HEK293 (cell line): ENCODE results near the gene DPP9.

Experiments used
- EGR2 ChIP-seq: fragments of 450-650 bp; formaldehyde crosslinking; IDR thresholded peaks from 2 replicates; pipeline ENCODE4 v1.5.1; 2016; ENCODE audit warnings: low read depth, missing biosample characterization, missing genetic modification characterization
- FEZF1 ChIP-seq: fragments of 450-650 bp; formaldehyde crosslinking; IDR thresholded peaks from 2 replicates; pipeline ENCODE4 v1.5.1; 2016; ENCODE audit warnings: missing biosample characterization, missing genetic modification characterization
- GLIS2 ChIP-seq: fragments of 450-650 bp; formaldehyde crosslinking; IDR thresholded peaks from 2 replicates; pipeline ENCODE4 v1.5.1; 2016; ENCODE audit warnings: missing biosample characterization, missing genetic modification characterization
- KLF16 ChIP-seq: fragments of 450-650 bp; formaldehyde crosslinking; IDR thresholded peaks from 2 replicates; pipeline ENCODE4 v1.5.1; 2017; ENCODE audit warnings: missing biosample characterization, missing genetic modification characterization
- REPIN1 ChIP-seq: fragments of 450-650 bp; formaldehyde crosslinking; IDR thresholded peaks from 2 replicates; pipeline ENCODE4 v1.5.1; 2017; ENCODE audit warnings: missing biosample characterization, missing genetic modification characterization, low read depth
- YY2 ChIP-seq: fragments of 450-650 bp; formaldehyde crosslinking; IDR thresholded peaks from 2 replicates; pipeline ENCODE4 v1.5.1; 2016; ENCODE audit warnings: missing biosample characterization, missing genetic modification characterization
- ZBTB20 ChIP-seq: fragments of 450-650 bp; formaldehyde crosslinking; IDR thresholded peaks from 2 replicates; pipeline ENCODE4 v1.5.1; 2016; ENCODE audit warnings: missing biosample characterization, missing genetic modification characterization
- ZBTB21 ChIP-seq: fragments of 450-650 bp; formaldehyde crosslinking; IDR thresholded peaks from 2 replicates; pipeline ENCODE4 v1.5.1; 2017; ENCODE audit warnings: missing biosample characterization, missing genetic modification characterization
- ZBTB8A ChIP-seq: fragments of 450-650 bp; formaldehyde crosslinking; IDR thresholded peaks from 2 replicates; pipeline ENCODE4 v1.5.1; 2016; ENCODE audit warnings: missing biosample characterization, missing genetic modification characterization
- ZFP69B ChIP-seq: fragments of 450-650 bp; formaldehyde crosslinking; IDR thresholded peaks from 2 replicates; pipeline ENCODE4 v1.5.1; 2016; ENCODE audit warnings: missing biosample characterization, missing genetic modification characterization
- ZIC2 ChIP-seq: fragments of 450-650 bp; formaldehyde crosslinking; IDR thresholded peaks from 2 replicates; pipeline ENCODE4 v1.5.1; 2016; ENCODE audit warnings: missing biosample characterization, missing genetic modification characterization
- ZNF132 ChIP-seq: fragments of 450-650 bp; formaldehyde crosslinking; IDR thresholded peaks from 2 replicates; pipeline ENCODE4 v1.5.1; 2017; ENCODE audit warnings: missing biosample characterization, missing genetic modification characterization, borderline replicate concordance
- ZNF138 ChIP-seq: fragments of 450-650 bp; formaldehyde crosslinking; IDR thresholded peaks from 2 replicates; pipeline ENCODE4 v1.5.1; 2016; ENCODE audit warnings: missing biosample characterization, missing genetic modification characterization, borderline replicate concordance
- ZNF2 ChIP-seq: fragments of 450-650 bp; formaldehyde crosslinking; IDR thresholded peaks from 2 replicates; pipeline ENCODE4 v1.5.1; 2016; ENCODE audit warnings: missing biosample characterization, missing genetic modification characterization
- ZNF280C ChIP-seq: fragments of 450-650 bp; formaldehyde crosslinking; IDR thresholded peaks from 2 replicates; pipeline ENCODE4 v1.5.1; 2016; ENCODE audit warnings: missing biosample characterization, missing genetic modification characterization
- ZNF362 ChIP-seq: fragments of 450-650 bp; formaldehyde crosslinking; IDR thresholded peaks from 2 replicates; pipeline ENCODE4 v1.5.1; 2016; ENCODE audit warnings: missing biosample characterization, missing genetic modification characterization
- ZNF366 ChIP-seq: fragments of 450-650 bp; formaldehyde crosslinking; conservative IDR thresholded peaks from 2 replicates; pipeline ENCODE4 v1.5.1; 2016; ENCODE audit warnings: missing biosample characterization, missing genetic modification characterization
- ZNF394 ChIP-seq: fragments of 450-650 bp; formaldehyde crosslinking; IDR thresholded peaks from 2 replicates; pipeline ENCODE4 v1.5.1; 2016; ENCODE audit warnings: missing biosample characterization, missing genetic modification characterization, mild to moderate bottlenecking, moderate library complexity, borderline replicate concordance
- ZNF449 ChIP-seq: fragments of 450-650 bp; formaldehyde crosslinking; IDR thresholded peaks from 2 replicates; pipeline ENCODE4 v1.5.1; 2017; ENCODE audit warnings: missing biosample characterization, mild to moderate bottlenecking, missing genetic modification characterization, moderate library complexity
- ZNF48 ChIP-seq: fragments of 450-650 bp; formaldehyde crosslinking; IDR thresholded peaks from 2 replicates; pipeline ENCODE4 v1.5.1; 2016; ENCODE audit warnings: missing biosample characterization, missing genetic modification characterization
- ZNF521 ChIP-seq: fragments of 450-650 bp; formaldehyde crosslinking; IDR thresholded peaks from 2 replicates; pipeline ENCODE4 v1.5.1; 2017; ENCODE audit warnings: missing biosample characterization, mild to moderate bottlenecking, missing genetic modification characterization
- ZNF530 ChIP-seq: fragments of 450-650 bp; formaldehyde crosslinking; IDR thresholded peaks from 2 replicates; pipeline ENCODE4 v1.5.1; 2016; ENCODE audit warnings: low read depth, missing biosample characterization, missing genetic modification characterization
- ZNF600 ChIP-seq: fragments of 450-650 bp; formaldehyde crosslinking; IDR thresholded peaks from 2 replicates; pipeline ENCODE4 v1.5.1; 2016; ENCODE audit warnings: missing biosample characterization, missing genetic modification characterization
- ZNF610 ChIP-seq: fragments of 450-650 bp; formaldehyde crosslinking; IDR thresholded peaks from 2 replicates; pipeline ENCODE4 v1.5.1; 2016; ENCODE audit warnings: missing biosample characterization, missing genetic modification characterization, borderline replicate concordance
- ZNF621 ChIP-seq: fragments of 450-650 bp; formaldehyde crosslinking; IDR thresholded peaks from 2 replicates; pipeline ENCODE4 v1.5.1; 2017; ENCODE audit warnings: missing biosample characterization, missing genetic modification characterization
- ZNF692 ChIP-seq: fragments of 450-650 bp; formaldehyde crosslinking; IDR thresholded peaks from 2 replicates; pipeline ENCODE4 v1.5.1; 2016; ENCODE audit warnings: missing biosample characterization, missing genetic modification characterization
- ZNF747 ChIP-seq: fragments of 450-650 bp; formaldehyde crosslinking; IDR thresholded peaks from 2 replicates; pipeline ENCODE4 v1.5.1; 2016; ENCODE audit warnings: missing biosample characterization, missing genetic modification characterization
- ZNF76 ChIP-seq: fragments of 450-650 bp; formaldehyde crosslinking; IDR thresholded peaks from 2 replicates; pipeline ENCODE4; 2016; ENCODE audit warnings: low read depth, missing biosample characterization, missing genetic modification characterization, borderline replicate concordance
- ZNF777 ChIP-seq: fragments of 450-650 bp; formaldehyde crosslinking; IDR thresholded peaks from 2 replicates; pipeline ENCODE4 v1.5.1; 2017; ENCODE audit warnings: missing biosample characterization, missing genetic modification characterization, borderline replicate concordance
- ZSCAN30 ChIP-seq: fragments of 450-650 bp; IDR thresholded peaks from 2 replicates; pipeline ENCODE4 v1.5.1; 2018; ENCODE audit warnings: missing biosample characterization, mild to moderate bottlenecking, missing genetic modification characterization, moderate library complexity
- ZXDB ChIP-seq: fragments of 450-650 bp; formaldehyde crosslinking; IDR thresholded peaks from 2 replicates; pipeline ENCODE4 v1.5.1; 2016; ENCODE audit warnings: missing biosample characterization, missing genetic modification characterization
- TF ChIP-seq, protein P1 (sequence below): fragments of 450-650 bp; formaldehyde crosslinking; IDR thresholded peaks from 2 replicates; pipeline ENCODE4 v1.5.1; 2016; ENCODE audit warnings: missing biosample characterization, missing genetic modification characterization

The DPP9 gene

GRCh38 chr19:4723595-4724514 lies at the start of gene DPP9 (continued):
- TF ChIP-seq ZNF394 (peak; percentile 81), ZBTB8A (tag by site-specific recombination) (peak; percentile 84), ZNF48 (tag by site-specific recombination) (no peak), EGR2 (no peak), ZNF610 (tag by site-specific recombination) (peak; percentile 93), ZNF132 (tag by site-specific recombination) (no peak), KLF16 (peak; percentile 99), ZNF366 (tag by site-specific recombination) (no peak), GLIS2 (tag by site-specific recombination) (peak; percentile 66), ZXDB (tag by site-specific recombination) (peak; percentile 93), ZNF621 (tag by site-specific recombination) (no peak), ZNF600 (tag by site-specific recombination) (peak; percentile 99), ZNF747 (tag by site-specific recombination) (0 out of 2 replicates have a peak, but pooled peaks have one; percentile 65), ZIC2 (tag by site-specific recombination) (peak; percentile 74), REPIN1 (peak; percentile 50; the same call in 1 of the 2 replicates), ZNF777 (tag by site-specific recombination) (no peak), YY2 (peak; percentile 83), FEZF1 (tag by site-specific recombination) (no peak), ZNF521 (no peak), ZNF449 (peak; percentile 66; the same call in 1 of the 2 replicates), ZNF362 (tag by site-specific recombination) (no peak), ZNF2 (peak; percentile 99), ZSCAN30 (tag by site-specific recombination) (peak; percentile 99), ZBTB21 (peak; percentile 90), ZNF138 (tag by site-specific recombination) (no peak), ZNF280C (tag by site-specific recombination) (no peak), ZNF76 (tag by site-specific recombination) (peak; percentile 82), ZFP69B (tag by site-specific recombination) (peak; percentile 88), ZNF530 (no peak), ZNF692 (tag by site-specific recombination) (peak; percentile 92), ZBTB20 (tag by site-specific recombination) (peak; percentile 39; the same call in 1 of the 2 replicates)
- TF ChIP-seq, protein P1, sequence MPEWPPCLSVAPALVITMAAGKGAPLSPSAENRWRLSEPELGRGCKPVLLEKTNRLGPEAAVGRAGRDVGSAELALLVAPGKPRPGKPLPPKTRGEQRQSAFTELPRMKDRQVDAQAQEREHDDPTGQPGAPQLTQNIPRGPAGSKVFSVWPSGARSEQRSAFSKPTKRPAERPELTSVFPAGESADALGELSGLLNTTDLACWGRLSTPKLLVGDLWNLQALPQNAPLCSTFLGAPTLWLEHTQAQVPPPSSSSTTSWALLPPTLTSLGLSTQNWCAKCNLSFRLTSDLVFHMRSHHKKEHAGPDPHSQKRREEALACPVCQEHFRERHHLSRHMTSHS (tag by site-specific recombination), result no peak
